22Rv1 (cell line): ENCODE data around the gene PXT1.

Source experiments
- ZFX ChIP-seq: fragments of 450-650 bp; IDR thresholded peaks from 2 replicates; pipeline ENCODE4 v1.6.1; 2017; ENCODE audit warnings: antibody characterized with exemption, borderline replicate concordance
- TF ChIP-seq, protein P1 (sequence below): fragments of 450-650 bp; IDR thresholded peaks from 2 replicates; pipeline ENCODE4 v1.5.1; 2017; ENCODE audit warnings: mild to moderate bottlenecking

- TF ChIP-seq, protein P1, sequence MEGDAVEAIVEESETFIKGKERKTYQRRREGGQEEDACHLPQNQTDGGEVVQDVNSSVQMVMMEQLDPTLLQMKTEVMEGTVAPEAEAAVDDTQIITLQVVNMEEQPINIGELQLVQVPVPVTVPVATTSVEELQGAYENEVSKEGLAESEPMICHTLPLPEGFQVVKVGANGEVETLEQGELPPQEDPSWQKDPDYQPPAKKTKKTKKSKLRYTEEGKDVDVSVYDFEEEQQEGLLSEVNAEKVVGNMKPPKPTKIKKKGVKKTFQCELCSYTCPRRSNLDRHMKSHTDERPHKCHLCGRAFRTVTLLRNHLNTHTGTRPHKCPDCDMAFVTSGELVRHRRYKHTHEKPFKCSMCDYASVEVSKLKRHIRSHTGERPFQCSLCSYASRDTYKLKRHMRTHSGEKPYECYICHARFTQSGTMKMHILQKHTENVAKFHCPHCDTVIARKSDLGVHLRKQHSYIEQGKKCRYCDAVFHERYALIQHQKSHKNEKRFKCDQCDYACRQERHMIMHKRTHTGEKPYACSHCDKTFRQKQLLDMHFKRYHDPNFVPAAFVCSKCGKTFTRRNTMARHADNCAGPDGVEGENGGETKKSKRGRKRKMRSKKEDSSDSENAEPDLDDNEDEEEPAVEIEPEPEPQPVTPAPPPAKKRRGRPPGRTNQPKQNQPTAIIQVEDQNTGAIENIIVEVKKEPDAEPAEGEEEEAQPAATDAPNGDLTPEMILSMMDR: no peak
- TF ChIP-seq ZFX: no peak
Measured at GRCh38 chr6:36413489-36414480, 28.9 kb downstream of the PXT1 start.
